Right renal pelvis (tissue), 4 donors: ENCODE data around the gene FBXO7. TPM values are rescaled to one million over a fixed set of nuclear protein-coding genes. Genes with fewer than 3 reads are reported as not detected.

ENCODE experiments used
- DNase-seq, 4 donors: peaks; one replicate each; pipeline ENCODE4 v3.0.0-alpha.2; 2013; ENCODE audit warnings: low read depth in 4 of 4, low spot score in 3 of 4, missing footprints in 1 of 4
- polyA plus RNA-seq, 4 donors: library from polyadenylated mRNA; unstranded; fragments of 120-200 nt; gene quantifications; one replicate each; pipeline ENCODE4 v1.2.1, GENCODE V29; 2013; ENCODE audit not compliant: insufficient read length in 4 of 4

The FBXO7 gene
- polyA plus RNA-seq, 4 donors: 114 to 131 (median 125) TPM

DNA sequence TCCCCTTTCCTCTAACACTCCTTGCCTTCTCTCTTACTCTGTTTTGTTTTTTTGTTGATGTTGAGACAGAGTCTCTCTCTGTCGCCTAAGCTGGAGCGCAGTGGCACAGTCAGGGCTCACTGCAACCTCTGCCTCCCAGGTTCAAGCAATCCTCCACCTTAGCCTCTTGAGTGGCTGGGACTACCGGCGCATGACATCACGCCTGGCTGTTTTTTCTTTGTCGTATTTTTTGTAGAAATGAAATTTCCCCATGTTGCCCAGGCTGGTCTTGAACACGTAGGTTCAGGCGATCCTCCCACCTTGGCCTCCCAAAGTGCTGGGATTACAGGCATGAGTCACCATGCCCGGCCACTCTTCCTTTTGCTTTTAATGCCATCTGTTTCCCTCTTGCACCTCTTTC lies 72.3 kb downstream of the FBXO7 start:
- DNase-seq: no peak

DNA sequence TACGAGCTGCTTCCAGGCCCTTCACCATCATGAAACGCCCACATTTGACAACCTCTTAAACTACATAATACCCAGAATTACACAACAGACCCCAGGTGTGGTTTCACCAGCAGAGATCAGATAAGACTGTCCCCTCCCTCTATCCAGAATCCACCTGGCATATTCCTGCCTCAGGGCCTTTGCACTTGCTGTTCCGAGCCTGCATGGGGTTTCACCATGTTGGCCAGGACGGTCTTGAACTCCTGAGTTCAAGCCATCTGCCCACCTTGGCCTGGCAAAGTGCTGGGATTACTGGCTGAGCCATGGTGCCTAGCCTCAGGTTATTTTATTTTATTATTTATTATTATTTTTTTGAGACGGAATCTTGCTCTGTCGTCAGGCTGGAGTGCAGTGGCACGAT lies 73.4 kb downstream of the FBXO7 start:
- DNase-seq: no peak

Other genes with a start within 250 kb of the FBXO7 start
- 1 to 10 TPM in 2 of 4 donors, under 1 TPM in 2; 0.73 to 2.3 (median 0.98) TPM for gene SLC5A4, start 219.5 kb upstream of the FBXO7 start, polyA plus RNA-seq
- under 1 TPM in 1 of 4 donors, not detected in 3; 0.21 TPM for gene RFPL3, start 116.9 kb upstream of the FBXO7 start, polyA plus RNA-seq
- 100 to 1,000 TPM; 101 to 107 (median 103) TPM for gene RTCB, start 62.6 kb upstream of the FBXO7 start, polyA plus RNA-seq
- not detected for gene BPIFC, start 10.4 kb upstream of the FBXO7 start, polyA plus RNA-seq